Muscle layer of duodenum (tissue), 2 donors: ENCODE measurements around the gene PEX19.

Experiments
- H3K27ac ChIP-seq: one replicate; pipeline ENCODE4 v1.7.0; 2013; ENCODE audit warnings: mild to moderate bottlenecking, low read length
- H3K27me3 ChIP-seq: one replicate; pipeline ENCODE4 v1.7.0; 2013; ENCODE audit warnings: low read depth, mild to moderate bottlenecking, control low read depth, low read length
- H3K36me3 ChIP-seq, 2 donors: one replicate each; pipeline ENCODE4 v1.7.0; 2013; ENCODE audit warnings: low read length in 2 of 2, control low read depth in 1 of 2, mild to moderate bottlenecking in 1 of 2; ENCODE audit not compliant: insufficient read depth in 2 of 2, control insufficient read depth in 1 of 2
- H3K4me1 ChIP-seq, 2 donors: one replicate each; pipeline ENCODE4 v1.7.0; 2013; ENCODE audit warnings: low read length in 2 of 2, mild to moderate bottlenecking in 2 of 2, control low read depth in 1 of 2, moderate library complexity in 1 of 2; ENCODE audit not compliant: insufficient read depth in 2 of 2, control insufficient read depth in 1 of 2
- H3K4me3 ChIP-seq, 2 donors: one replicate each; pipeline ENCODE4 v1.7.0; 2013; ENCODE audit warnings: low read length in 2 of 2, low read depth in 1 of 2, mild to moderate bottlenecking in 1 of 2
- H3K9me3 ChIP-seq, 2 donors: one replicate each; pipeline ENCODE4 v1.7.0; 2013; ENCODE audit warnings: low read length in 2 of 2, control low read depth in 1 of 2, mild to moderate bottlenecking in 1 of 2; ENCODE audit not compliant: control insufficient read depth in 1 of 2
- donor health status: healthy.

PEX19 gene

GRCh38 chr1:160256396-160257046 lies 28.4 kb downstream of the PEX19 start:
- peaks cover 14 to 62% of the 10 kb centered on the region in 2 donors for H3K4me1 ChIP-seq
- H3K4me3 ChIP-seq: no peak overlapping the region
- H3K27me3 ChIP-seq: no peaks in the 10 kb centered on the region
- peaks cover 0 to 3% of the 10 kb centered on the region in 2 donors for H3K36me3 ChIP-seq
- H3K9me3 ChIP-seq: no peaks in the 10 kb centered on the region
- no peak overlapping the region for H3K27ac ChIP-seq

- Histone ChIP-seq H3K27ac (no peak overlapping the region), H3K4me3 (no peak overlapping the region), H3K4me1 (peaks cover 11 to 65% of the 10 kb centered on the region in 2 donors), H3K36me3 (peaks cover 0 to 3% of the 10 kb centered on the region in 2 donors), H3K27me3 (no peaks in the 10 kb centered on the region), H3K9me3 (no peaks in the 10 kb centered on the region)
These were observed 29.1 kb downstream of the PEX19 start for GRCh38 chr1:160255781-160256300.

- Histone ChIP-seq H3K4me1 (peaks cover 0 to 38% of the 10 kb centered on the region in 2 donors), H3K36me3 (peaks cover 0 to 3% of the 10 kb centered on the region in 2 donors), H3K4me3 (no peak overlapping the region), H3K27me3 (no peaks in the 10 kb centered on the region), H3K27ac (peak overlapping the region; percentile 27), H3K9me3 (no peaks in the 10 kb centered on the region)
These were observed 33.0 kb downstream of the PEX19 start for GRCh38 chr1:160251687-160252526.

GRCh38 chr1:160251011-160251410 lies 33.9 kb downstream of the PEX19 start:
- Histone ChIP-seq H3K27me3 (no peaks in the 10 kb centered on the region), H3K9me3 (no peaks in the 10 kb centered on the region), H3K4me1 (peaks cover 0 to 29% of the 10 kb centered on the region in 2 donors), H3K36me3 (peaks cover 0 to 3% of the 10 kb centered on the region in 2 donors), H3K27ac (no peak overlapping the region), H3K4me3 (no peak overlapping the region)

- Histone ChIP-seq H3K27ac (no peak overlapping the region), H3K36me3 (peaks cover 0 to 18% of the 10 kb centered on the region in 2 donors), H3K27me3 (no peaks in the 10 kb centered on the region), H3K4me3 (no peak overlapping the region), H3K9me3 (no peaks in the 10 kb centered on the region), H3K4me1 (peaks cover 0 to 21% of the 10 kb centered on the region in 2 donors)
These were observed 37.9 kb downstream of the PEX19 start for GRCh38 chr1:160247053-160247452.

GRCh38 chr1:160245434-160245833 lies 39.5 kb downstream of the PEX19 start:
- peaks cover 0 to 4% of the 10 kb centered on the region in 2 donors for H3K4me1 ChIP-seq
- no peak overlapping the region for H3K27ac ChIP-seq
- H3K27me3 ChIP-seq: no peaks in the 10 kb centered on the region
- H3K36me3 ChIP-seq: peaks cover 7 to 21% of the 10 kb centered on the region in 2 donors
- H3K4me3 ChIP-seq: no peak overlapping the region
- H3K9me3 ChIP-seq: no peaks in the 10 kb centered on the region

GRCh38 chr1:160244209-160244608 lies 40.7 kb downstream of the PEX19 start:
- Histone ChIP-seq H3K9me3 (no peaks in the 10 kb centered on the region), H3K4me3 (no peak overlapping the region), H3K4me1 (peaks cover 0 to 4% of the 10 kb centered on the region in 2 donors), H3K27ac (no peak overlapping the region), H3K36me3 (peaks cover 19 to 32% of the 10 kb centered on the region in 2 donors), H3K27me3 (no peaks in the 10 kb centered on the region)

GRCh38 chr1:160243767-160244166 lies 41.2 kb downstream of the PEX19 start:
- H3K27ac ChIP-seq: no peak overlapping the region
- no peak overlapping the region for H3K4me3 ChIP-seq
- H3K36me3 ChIP-seq: peaks cover 23 to 37% of the 10 kb centered on the region in 2 donors
- H3K9me3 ChIP-seq: no peaks in the 10 kb centered on the region
- no peaks in the 10 kb centered on the region for H3K27me3 ChIP-seq
- peaks cover 0 to 4% of the 10 kb centered on the region in 2 donors for H3K4me1 ChIP-seq

GRCh38 chr1:160239582-160240299 lies 45.2 kb downstream of the PEX19 start:
- peaks cover 47 to 62% of the 10 kb centered on the region in 2 donors for H3K36me3 ChIP-seq
- no peak overlapping the region for H3K27ac ChIP-seq
- H3K4me1 ChIP-seq: peaks cover 0 to 4% of the 10 kb centered on the region in 2 donors
- H3K4me3 ChIP-seq: no peak overlapping the region
- no peaks in the 10 kb centered on the region for H3K9me3 ChIP-seq
- H3K27me3 ChIP-seq: no peaks in the 10 kb centered on the region

- Histone ChIP-seq H3K9me3 (no peaks in the 10 kb centered on the region), H3K36me3 (peaks cover 50 to 63% of the 10 kb centered on the region in 2 donors), H3K27me3 (no peaks in the 10 kb centered on the region), H3K4me1 (no peaks in the 10 kb centered on the region), H3K27ac (no peak overlapping the region), H3K4me3 (no peak overlapping the region)
These were observed 46.5 kb downstream of the PEX19 start for GRCh38 chr1:160238408-160238807.

- H3K27me3 ChIP-seq: no peaks in the 10 kb centered on the region
- no peaks in the 10 kb centered on the region for H3K9me3 ChIP-seq
- H3K4me1 ChIP-seq: no peaks in the 10 kb centered on the region
- H3K4me3 ChIP-seq: no peak overlapping the region
- peaks cover 50 to 64% of the 10 kb centered on the region in 2 donors for H3K36me3 ChIP-seq
- H3K27ac ChIP-seq: no peak overlapping the region
These were observed 47.4 kb downstream of the PEX19 start for GRCh38 chr1:160237558-160237957.
